NK-92 (cell line): ENCODE results near the gene AMPD2.

ENCODE experiments used
- DNase-seq: peaks from one replicate; lab custom pipeline; 2025; ENCODE audit not compliant: unreplicated experiment; lab: John Stamatoyannopoulos, UW

Gene AMPD2

DNA sequence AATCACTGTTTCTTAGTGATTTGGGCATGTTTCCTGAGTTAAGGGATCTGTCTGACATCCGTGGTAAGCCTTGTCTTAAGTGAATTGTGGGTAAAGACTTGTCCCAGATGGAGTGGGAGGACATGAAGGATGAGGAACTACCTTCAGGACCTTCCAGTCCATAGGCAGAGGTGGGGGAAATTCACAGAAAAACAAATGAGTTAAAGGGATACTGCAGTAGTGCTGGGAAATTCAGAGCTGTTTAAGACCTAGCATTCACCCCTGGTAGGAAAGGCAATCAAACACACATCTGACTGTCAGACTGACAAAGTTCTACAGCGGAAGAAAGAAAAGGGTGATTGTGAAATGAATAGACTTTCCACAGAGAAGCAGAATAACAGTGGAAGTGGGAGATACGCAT, 3.2 kb upstream of the AMPD2 start:
- DNase-seq: no peak

DNA sequence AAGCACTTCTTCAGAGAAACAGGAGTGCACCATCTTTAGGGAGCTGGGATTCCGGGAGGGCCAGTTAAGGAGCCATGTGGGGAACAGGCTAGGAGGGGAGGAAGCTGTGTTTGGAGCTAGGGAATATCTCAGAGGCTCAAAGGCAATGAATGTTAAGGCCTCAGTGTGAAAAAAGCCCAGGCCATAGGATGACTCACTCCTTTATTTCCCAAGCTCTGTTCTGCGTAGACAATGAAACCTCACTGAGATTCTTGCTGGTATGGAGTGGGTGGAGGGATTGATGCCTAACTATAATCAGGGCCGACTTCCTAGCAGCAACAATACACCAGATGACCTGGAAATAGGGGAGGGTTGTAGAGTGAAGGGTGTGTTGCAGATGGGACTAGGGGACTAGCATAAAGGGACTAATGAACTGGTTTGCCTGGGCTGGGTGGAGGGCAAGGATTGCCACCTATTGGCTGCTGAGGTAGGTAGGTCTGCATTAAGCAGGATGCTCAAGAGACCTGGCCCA, 2.3 kb upstream of the AMPD2 start:
- DNase-seq: no peak

DNA sequence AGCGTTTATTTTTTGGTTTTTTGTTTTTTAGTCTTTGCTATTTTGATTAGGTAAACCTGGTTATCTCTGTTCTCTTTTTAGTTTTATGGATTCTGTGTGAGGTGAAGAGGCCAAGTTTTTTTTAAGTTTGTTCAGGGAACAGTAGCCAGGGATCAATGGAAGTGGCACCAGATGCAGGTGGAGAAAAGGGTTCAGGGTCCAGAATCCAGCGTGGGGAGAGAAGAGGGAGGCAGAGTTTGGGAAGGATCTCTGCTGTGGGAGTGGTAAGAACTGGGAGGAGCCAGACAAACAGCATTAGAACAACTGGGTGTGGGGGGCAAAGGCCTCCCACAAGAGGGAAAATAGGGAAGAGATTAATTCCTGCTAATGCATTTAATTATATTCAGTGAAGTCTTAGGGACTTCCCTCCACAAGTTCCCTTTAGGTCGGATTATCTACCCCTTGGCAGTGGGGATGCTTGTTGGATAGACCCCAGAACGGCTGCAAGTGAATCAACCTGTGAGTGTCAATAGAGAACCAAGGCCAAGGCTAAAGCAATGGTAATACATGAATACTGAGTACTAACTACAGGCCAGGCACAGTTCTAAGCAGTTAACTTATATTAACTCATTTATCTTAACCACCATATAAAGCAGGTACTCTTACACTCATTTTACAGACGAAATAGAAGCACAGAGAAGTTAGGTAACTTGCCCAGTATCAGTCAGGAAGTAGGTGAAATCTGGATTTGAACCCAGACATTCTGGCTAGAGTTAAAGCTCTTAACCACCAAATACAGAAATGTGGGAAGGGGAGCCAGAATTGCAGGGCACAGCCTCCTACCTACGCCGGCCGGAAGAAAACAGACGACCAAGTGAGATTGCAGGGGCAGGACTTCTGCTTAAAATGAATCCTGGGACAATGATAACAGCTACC, 719 bp upstream of the AMPD2 start:
- no peak for DNase-seq

DNA sequence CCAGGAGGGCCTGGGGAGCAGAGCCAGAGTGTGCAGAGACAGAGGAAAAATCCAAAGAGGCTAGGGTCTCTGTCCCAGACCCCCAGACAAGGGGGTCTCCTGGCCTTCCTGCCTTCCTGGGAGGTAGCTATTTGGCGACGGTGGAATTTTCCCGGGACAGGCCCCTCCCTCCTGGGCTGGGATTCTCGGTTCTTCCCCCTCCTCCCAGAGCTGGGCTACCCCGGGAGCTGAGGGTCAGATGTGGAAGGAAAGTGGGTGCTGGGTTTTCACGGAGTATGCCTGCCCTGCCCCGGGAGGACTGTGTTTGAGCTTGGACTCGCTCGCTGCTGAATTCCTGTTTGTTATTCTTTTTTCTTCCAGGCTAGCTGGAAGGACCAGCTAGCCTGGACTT, 759 bp downstream of the AMPD2 start:
- DNase-seq: no peak

- DNase-seq: peak; percentile 71
Measured at GRCh38 chr1:109620841-109621286, 1.2 kb downstream of the AMPD2 start.

DNA sequence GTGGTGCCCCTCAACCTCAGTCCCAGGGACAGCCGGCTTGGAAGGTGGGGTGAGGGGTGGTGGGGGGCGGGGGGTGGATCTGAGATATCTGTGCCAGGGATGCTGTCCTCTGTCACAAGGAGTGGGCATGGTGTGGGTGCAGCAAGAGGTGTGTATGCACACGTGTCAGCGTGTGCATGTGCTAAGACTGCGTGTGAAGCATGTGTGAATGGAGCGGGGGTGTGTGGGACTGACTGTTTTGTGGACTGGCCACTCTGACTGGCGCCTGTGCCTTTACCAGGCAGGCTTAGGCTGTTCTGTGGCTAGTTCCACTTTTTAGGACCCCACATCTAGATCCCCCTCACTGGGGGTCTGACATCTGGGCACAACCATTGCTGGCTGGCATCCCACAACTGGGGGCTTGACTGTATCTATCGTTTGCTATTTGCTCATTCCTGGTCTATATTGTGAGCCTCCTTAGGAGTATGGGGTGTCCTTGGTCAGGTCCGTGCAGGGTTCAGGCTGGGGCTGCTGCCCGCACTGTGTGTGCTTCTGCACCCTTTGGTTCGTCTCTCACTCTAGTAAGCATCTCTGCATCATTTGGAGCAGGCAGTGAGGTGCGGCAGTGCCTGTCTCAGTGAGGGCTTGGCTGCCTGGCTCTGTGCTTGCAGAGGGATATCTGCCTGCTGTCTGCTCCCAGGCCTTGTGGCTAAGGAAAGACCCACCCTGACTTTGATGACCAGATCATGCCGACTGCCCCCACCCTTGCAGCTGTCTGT, 1.9 kb downstream of the AMPD2 start:
- no peak for DNase-seq

DNA sequence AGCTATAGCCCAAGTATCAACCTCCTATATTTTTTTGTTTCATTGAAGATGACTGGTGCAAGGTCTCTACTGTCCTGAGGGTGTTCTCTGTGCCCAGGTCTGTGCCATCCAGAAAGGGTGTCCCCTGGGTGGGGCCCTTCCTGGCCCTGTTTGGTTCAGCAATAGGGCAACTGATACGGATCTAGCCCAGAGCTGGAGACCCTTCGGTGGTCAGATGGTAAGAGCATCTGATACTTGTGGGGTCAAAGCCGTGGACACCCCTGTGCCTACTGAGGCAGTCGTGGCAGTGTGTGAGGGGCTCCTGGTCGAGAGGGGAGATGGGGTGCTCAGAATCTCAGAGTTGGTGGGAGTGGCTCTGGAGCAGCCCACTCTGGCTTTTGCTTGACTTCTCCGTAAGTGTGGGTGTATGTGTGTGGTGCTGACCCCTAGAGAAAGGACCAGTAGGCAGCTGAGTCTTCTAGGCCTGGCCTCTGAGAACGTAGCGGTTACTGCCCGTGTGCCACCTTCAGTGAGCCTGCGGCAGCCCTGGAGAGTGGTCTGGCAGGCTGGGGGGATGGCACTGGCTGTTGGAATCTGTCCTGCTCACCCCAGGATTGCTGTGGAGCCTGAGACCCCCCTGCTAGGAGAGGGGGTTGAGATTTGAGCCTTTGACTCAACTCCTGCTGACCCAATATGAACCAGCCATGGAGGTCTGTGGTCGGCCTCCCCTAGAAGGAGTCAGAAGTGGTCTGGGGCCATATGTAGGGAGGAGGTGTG, 2.7 kb downstream of the AMPD2 start:
- DNase-seq: no peak

GRCh38 chr1:109622895-109623294, 3.3 kb downstream of the AMPD2 start:
- no peak for DNase-seq

GRCh38 chr1:109623601-109624161, 4.0 kb downstream of the AMPD2 start:
- DNase-seq: no peak

- DNase-seq: no peak
Measured at GRCh38 chr1:109624201-109625010, 4.8 kb downstream of the AMPD2 start.

DNA sequence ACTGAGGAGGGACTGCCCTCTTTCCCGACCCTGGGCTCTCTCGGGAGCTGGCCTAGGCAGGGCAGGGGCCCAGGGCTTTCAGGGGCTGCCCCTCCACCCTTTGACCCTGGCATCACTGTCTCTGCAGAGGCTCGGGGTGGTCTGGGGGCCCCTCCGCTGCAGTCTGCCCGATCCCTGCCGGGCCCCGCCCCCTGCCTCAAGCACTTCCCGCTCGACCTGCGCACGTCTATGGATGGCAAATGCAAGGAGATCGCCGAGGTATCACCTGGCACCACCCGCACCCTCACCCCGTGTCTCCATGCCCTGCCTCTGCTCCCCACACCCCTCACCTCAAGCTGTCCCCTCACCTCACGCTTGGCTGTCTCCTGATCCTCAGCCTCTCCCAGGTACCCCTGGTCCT, 5.5 kb downstream of the AMPD2 start:
- DNase-seq: no peak

DNA sequence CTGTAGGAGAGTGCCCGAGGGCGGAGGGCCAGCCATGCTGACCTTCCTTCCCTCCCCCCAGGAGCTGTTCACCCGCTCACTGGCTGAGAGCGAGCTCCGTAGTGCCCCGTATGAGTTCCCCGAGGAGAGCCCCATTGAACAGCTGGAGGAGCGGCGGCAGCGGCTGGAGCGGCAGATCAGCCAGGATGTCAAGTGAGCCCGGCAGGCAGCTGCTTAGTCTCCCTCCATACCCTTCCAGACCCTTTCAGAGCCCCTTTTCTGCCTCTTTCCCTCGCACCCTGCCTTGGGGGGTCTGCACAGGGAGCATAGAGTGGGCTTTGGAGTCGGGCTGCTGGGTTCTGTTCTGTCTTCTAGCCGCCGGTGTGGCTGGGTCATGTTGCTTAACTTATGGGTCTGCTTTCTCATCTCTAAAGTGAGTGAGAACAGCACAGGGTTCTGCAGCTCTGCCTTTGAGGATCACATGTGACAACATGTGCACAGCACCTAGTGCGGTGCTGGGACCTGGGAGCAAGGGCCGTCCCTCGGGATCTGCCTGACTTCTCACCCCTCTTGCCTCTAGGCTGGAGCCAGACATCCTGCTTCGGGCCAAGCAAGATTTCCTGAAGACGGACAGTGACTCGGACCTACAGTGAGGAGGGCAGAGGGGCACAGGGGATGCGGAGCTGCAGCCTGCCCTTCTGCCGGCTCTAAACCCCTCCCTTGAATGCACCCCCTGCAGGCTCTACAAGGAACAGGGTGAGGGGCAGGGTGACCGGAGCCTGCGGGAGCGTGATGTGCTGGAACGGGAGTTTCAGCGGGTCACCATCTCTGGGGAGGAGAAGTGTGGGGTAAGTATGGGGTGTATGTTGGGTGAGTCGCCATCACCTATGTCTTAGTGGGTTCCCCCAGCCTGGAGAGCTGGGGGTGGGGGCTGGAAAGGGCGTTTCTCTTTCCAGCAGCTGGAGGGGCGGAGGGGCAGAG, 6.2 kb downstream of the AMPD2 start:
- no peak for DNase-seq

GRCh38 chr1:109626682-109627408, 7.2 kb downstream of the AMPD2 start:
- DNase-seq: no peak

DNA sequence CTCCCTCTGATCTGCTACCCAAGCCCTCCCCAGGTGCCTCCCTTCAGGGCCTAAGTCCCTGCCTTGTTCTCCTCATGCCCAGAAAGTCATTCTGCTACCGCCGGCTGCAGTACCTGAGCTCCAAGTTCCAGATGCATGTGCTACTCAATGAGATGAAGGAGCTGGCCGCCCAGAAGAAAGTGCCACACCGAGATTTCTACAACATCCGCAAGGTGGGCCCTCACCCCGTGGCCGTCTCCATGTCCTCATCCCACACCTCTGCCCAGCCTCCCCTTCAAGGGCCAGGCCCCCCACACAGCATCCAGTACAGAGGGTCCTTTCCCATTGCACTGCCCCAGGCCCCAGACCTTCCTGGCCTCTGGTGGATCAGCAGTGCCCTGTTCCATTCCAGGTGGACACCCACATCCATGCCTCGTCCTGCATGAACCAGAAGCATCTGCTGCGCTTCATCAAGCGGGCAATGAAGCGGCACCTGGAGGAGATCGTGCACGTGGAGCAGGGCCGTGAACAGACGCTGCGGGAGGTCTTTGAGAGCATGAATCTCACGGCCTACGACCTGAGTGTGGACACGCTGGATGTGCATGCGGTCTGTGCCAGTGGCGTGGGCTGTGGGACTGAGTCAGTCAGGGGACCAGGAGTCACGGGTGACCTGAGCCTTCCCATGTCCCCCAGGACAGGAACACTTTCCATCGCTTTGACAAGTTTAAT, 8.2 kb downstream of the AMPD2 start:
- no peak for DNase-seq

DNA sequence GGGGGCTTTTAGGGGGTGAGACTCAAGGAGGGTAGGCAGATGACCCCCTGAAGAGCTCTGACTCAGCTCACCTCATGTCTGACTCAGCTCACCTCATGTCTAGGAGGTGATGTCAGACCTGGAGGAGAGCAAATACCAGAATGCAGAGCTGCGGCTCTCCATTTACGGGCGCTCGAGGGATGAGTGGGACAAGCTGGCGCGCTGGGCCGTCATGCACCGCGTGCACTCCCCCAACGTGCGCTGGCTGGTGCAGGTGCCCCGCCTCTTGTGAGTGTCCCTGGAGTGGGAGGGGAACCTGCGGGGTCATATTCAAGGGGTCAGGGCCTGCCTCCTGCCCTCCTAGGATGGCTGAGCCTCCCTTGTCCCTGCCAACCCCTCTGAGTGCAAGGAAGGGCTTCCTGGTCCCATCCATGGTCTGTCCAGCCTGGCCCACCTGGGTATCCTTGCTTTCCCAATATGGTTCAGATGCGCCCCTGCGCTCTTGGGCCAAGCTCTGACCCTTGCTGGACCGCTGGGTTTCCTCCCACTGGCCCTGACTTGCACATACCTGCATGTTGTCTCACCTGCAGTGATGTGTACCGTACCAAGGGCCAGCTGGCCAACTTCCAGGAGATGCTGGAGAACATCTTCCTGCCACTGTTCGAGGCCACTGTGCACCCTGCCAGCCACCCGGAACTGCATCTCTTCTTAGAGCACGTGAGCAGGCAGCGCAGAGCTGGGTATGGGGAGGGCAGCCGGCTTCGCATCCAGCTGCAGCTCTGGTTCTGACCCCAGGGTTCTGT, 9.1 kb downstream of the AMPD2 start:
- DNase-seq: no peak

DNA sequence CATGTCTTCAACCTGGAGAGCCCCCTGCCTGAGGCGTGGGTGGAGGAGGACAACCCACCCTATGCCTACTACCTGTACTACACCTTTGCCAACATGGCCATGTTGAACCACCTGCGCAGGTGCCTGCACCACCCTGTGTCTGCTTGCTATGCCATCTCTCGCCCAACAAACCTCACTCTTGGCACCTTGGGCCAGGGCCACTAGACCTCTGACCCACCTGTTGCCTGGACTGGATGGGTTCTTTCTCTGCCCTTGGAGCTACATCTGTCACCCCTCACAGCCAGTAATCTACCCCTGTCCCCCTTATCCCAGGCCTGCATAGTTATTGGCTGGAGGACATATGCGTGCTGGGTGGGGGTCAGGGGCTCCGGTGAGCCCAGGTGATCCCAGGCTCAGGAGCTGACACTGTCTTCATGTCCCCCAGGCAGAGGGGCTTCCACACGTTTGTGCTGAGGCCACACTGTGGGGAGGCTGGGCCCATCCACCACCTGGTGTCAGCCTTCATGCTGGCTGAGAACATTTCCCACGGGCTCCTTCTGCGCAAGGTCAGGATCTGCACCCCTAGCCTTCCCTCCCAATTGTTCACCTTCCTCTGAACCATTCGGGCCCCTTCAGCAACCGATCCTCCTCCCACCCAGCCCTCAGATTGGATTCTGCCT, 9.9 kb downstream of the AMPD2 start:
- DNase-seq: no peak
